ENCODE data around the gene PCLO.

- TF ChIP-seq CTCF (conservative IDR thresholded peaks at IDR 0.05; ENCODE audit: low read depth, low read length) (no peak), BHLHE40 (IDR thresholded peaks at IDR 0.05; ENCODE audit: low read depth, low read length) (no peak), POLR2A (IDR thresholded peaks at IDR 0.05; ENCODE audit: low read depth, low read length) (no peak), MAFK (IDR thresholded peaks at IDR 0.05; ENCODE audit: low read depth, low read length) (no peak), NFE2L2 (IDR thresholded peaks at IDR 0.05; ENCODE audit: low read depth, low read length) (no peak), CEBPB (IDR thresholded peaks at IDR 0.05; ENCODE audit: low read depth, low read length) (no peak), MAZ (IDR thresholded peaks at IDR 0.05; ENCODE audit: borderline replicate concordance, low read depth, low read length) (no peak), RAD21 (IDR thresholded peaks at IDR 0.05; ENCODE audit: low read length) (no peak), RCOR1 (IDR thresholded peaks at IDR 0.05; ENCODE audit: insufficient replicate concordance, low read length) (no peak), MXI1 (IDR thresholded peaks at IDR 0.05; ENCODE audit: borderline replicate concordance, low read depth, low read length) (no peak)
These were observed 146.8 kb downstream of the PCLO start for GRCh38 chr7:83015916-83016315.
